ENCODE data around the gene WDR37.

GRCh38 chr10:1078668-1079067 lies 22.5 kb downstream of the WDR37 start:
- TF ChIP-seq SPI1 (IDR thresholded peaks at IDR 0.05; ENCODE audit: borderline replicate concordance, low read depth, low read length): no peak
- no peak for TF ChIP-seq MTA2 (IDR thresholded peaks at IDR 0.05; ENCODE audit: low read depth)
- TF ChIP-seq, protein P1, sequence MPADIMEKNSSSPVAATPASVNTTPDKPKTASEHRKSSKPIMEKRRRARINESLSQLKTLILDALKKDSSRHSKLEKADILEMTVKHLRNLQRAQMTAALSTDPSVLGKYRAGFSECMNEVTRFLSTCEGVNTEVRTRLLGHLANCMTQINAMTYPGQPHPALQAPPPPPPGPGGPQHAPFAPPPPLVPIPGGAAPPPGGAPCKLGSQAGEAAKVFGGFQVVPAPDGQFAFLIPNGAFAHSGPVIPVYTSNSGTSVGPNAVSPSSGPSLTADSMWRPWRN (IDR thresholded peaks at IDR 0.05; ENCODE audit: low read depth): no peak
- TF ChIP-seq SMARCC2 (IDR thresholded peaks at IDR 0.05; ENCODE audit: low read depth): no peak
- no peak for TF ChIP-seq ZNF740 (CRISPR knock-in tag; IDR thresholded peaks at IDR 0.05)
- TF ChIP-seq ZNF740 (tag; IDR thresholded peaks at IDR 0.05): no peak
- no peak for TF ChIP-seq MBD1 (CRISPR knock-in tag; IDR thresholded peaks at IDR 0.05)
- TF ChIP-seq SP1 (CRISPR knock-in tag; IDR thresholded peaks at IDR 0.05): no peak

Measured in K562 (cell line).